HepG2 (cell line): ENCODE results near the gene SEC23IP. TPM values are rescaled to one million over a fixed set of nuclear protein-coding genes. Genes with fewer than 3 reads are reported as not detected.

ENCODE experiments used
- BORCS8-MEF2B ChIP-seq: sonication (generic); formaldehyde crosslinking; IDR thresholded peaks from 2 replicates; pipeline ENCODE4 v1.8.0; 2022; ENCODE audit warnings: mild to moderate bottlenecking, missing genetic modification reagents
- KDM5B ChIP-seq: sonication (generic); formaldehyde crosslinking; IDR thresholded peaks from 2 replicates; pipeline ENCODE4 v1.4.0; 2020; ENCODE audit warnings: missing genetic modification reagents, mild to moderate bottlenecking, borderline replicate concordance
- KLF16 ChIP-seq, 2 experiments: sonication (generic) in 1 of 2; formaldehyde crosslinking in 1 of 2; IDR thresholded peaks; 2 replicates each; pipeline versions ENCODE4 v1.6.1 to v1.8.0; 2016 to 2023; ENCODE audit warnings: missing genetic modification reagents in 2 of 2, missing compliant biosample characterization in 1 of 2
- MBD4 ChIP-seq: IDR thresholded peaks from 2 replicates; pipeline ENCODE4 v1.6.1; 2012; ENCODE audit warnings: low read length, inconsistent platforms, borderline replicate concordance
- PHB2 ChIP-seq: fragments of 450-650 bp; IDR thresholded peaks from 2 replicates; pipeline ENCODE4 v1.6.1; 2018; ENCODE audit not compliant: partially characterized antibody
- PHF21A ChIP-seq: sonication (generic); formaldehyde crosslinking; IDR thresholded peaks from 2 replicates; pipeline ENCODE4 v1.5.0; 2020; ENCODE audit warnings: mild to moderate bottlenecking, missing genetic modification reagents
- PHF5A ChIP-seq: IDR thresholded peaks from one replicate; pipeline ENCODE4 v1.6.1; 2018; ENCODE audit warnings: low read depth, missing genetic modification reagents; ENCODE audit not compliant: unreplicated experiment
- POGZ ChIP-seq: sonication (generic); formaldehyde crosslinking; IDR thresholded peaks from 2 replicates; pipeline ENCODE4 v1.4.0; 2020; ENCODE audit warnings: mild to moderate bottlenecking, missing genetic modification reagents
- SNAPC2 ChIP-seq: sonication (generic); formaldehyde crosslinking; IDR thresholded peaks from 2 replicates; pipeline ENCODE4 v1.8.1; 2022; ENCODE audit warnings: mild to moderate bottlenecking, missing genetic modification reagents
- SOX13 ChIP-seq, 3 experiments: fragments of 450-650 bp in 1 of 3; sonication (generic) in 1 of 3; formaldehyde crosslinking in 1 of 3; IDR thresholded peaks in 2 of 3; conservative IDR thresholded peaks in 1 of 3; 2 replicates each; pipeline versions ENCODE4 v1.5.0 to v1.6.1; 2016 to 2020; ENCODE audit warnings: antibody characterized with exemption in 1 of 3, mild to moderate bottlenecking in 1 of 3, missing compliant biosample characterization in 1 of 3, missing genetic modification reagents in 1 of 3, moderate library complexity in 1 of 3
- TCF12 ChIP-seq, 2 experiments: fragments of 450-650 bp in 1 of 2; sonication (generic) in 1 of 2; formaldehyde crosslinking in 1 of 2; IDR thresholded peaks; 2 replicates each; pipeline versions ENCODE4 v1.6.1 to v1.8.0; 2017 to 2022; ENCODE audit warnings: antibody characterized with exemption in 1 of 2, mild to moderate bottlenecking in 1 of 2, missing genetic modification reagents in 1 of 2, moderate library complexity in 1 of 2
- ZFP41 ChIP-seq: sonication (generic); formaldehyde crosslinking; IDR thresholded peaks from 2 replicates; pipeline ENCODE4 v1.4.0; 2020; ENCODE audit warnings: mild to moderate bottlenecking, missing genetic modification reagents, borderline replicate concordance
- ZNF205 ChIP-seq: IDR thresholded peaks from 2 replicates; pipeline ENCODE4 v1.6.1; 2018; ENCODE audit warnings: missing biosample characterization, missing genetic modification reagents
- ZNF550 ChIP-seq: sonication (generic); formaldehyde crosslinking; IDR thresholded peaks from 2 replicates; pipeline ENCODE4 v1.4.0; 2020; ENCODE audit warnings: mild to moderate bottlenecking, missing genetic modification reagents, borderline replicate concordance
- ZNF879 ChIP-seq: sonication (generic); formaldehyde crosslinking; IDR thresholded peaks from 2 replicates; pipeline ENCODE4 v1.8.1; 2023; ENCODE audit warnings: missing genetic modification reagents
- ZSCAN25 ChIP-seq: sonication (generic); formaldehyde crosslinking; IDR thresholded peaks from 2 replicates; pipeline ENCODE4 v1.8.0; 2022; ENCODE audit warnings: mild to moderate bottlenecking, missing genetic modification reagents
- polyA plus RNA-seq, 8 experiments: library from polyadenylated mRNA; depleted of rRNA in 3 of 8; stranded (reverse) in 7 of 8; unstranded in 1 of 8; fragments of >200 nt; fragmentation: Illumina TruSeq in 4 of 8; extraction: Trizol in 4 of 8; gene quantifications; 2 replicates each; pipeline versions ENCODE4 v1.2.1 to v1.2.3, GENCODE V29; 2011 to 2016; ENCODE audit warnings: low read depth in 4 of 8, missing spikeins in 1 of 8, mixed read lengths in 1 of 8; ENCODE audit not compliant: insufficient read depth in 1 of 8
- total RNA-seq, 5 experiments: library from RNA; depleted of rRNA; stranded (reverse); fragments of >200 nt; fragmentation: Illumina TruSeq; extraction: Trizol; gene quantifications; 2 replicates each; pipeline ENCODE4 v1.2.3, GENCODE V29; 2016; ENCODE audit warnings: low read depth in 1 of 5
- TF ChIP-seq, protein P1 (sequence below): sonication (generic); formaldehyde crosslinking; IDR thresholded peaks from 2 replicates; pipeline ENCODE4 v1.4.0; 2020; ENCODE audit warnings: mild to moderate bottlenecking, missing genetic modification reagents
- TF ChIP-seq, protein P2 (sequence below): sonication (generic); formaldehyde crosslinking; IDR thresholded peaks from 2 replicates; pipeline ENCODE4 v1.8.1; 2023; ENCODE audit warnings: mild to moderate bottlenecking, missing genetic modification reagents
- TF ChIP-seq, protein P3 (sequence below): sonication (generic); formaldehyde crosslinking; IDR thresholded peaks from 2 replicates; pipeline ENCODE4 v1.8.0; 2022; ENCODE audit warnings: missing genetic modification reagents, mild to moderate bottlenecking, inconsistent platforms, borderline replicate concordance
- TF ChIP-seq, protein P4 (sequence below): sonication (generic); formaldehyde crosslinking; IDR thresholded peaks from 2 replicates; pipeline ENCODE4 v1.8.0; 2022; ENCODE audit warnings: missing genetic modification reagents, mild to moderate bottlenecking, borderline replicate concordance
- TF ChIP-seq, protein P5 (sequence below): sonication (generic); formaldehyde crosslinking; IDR thresholded peaks from 2 replicates; pipeline ENCODE4 v1.4.0; 2020; ENCODE audit warnings: missing genetic modification reagents, borderline replicate concordance

Gene SEC23IP
- total and polyA plus RNA-seq, 2 of the 13 experiments (the other 11 are each of a cell fraction or from before 2014, with no cell fraction given) = 32.3 to 57.7 TPM

DNA sequence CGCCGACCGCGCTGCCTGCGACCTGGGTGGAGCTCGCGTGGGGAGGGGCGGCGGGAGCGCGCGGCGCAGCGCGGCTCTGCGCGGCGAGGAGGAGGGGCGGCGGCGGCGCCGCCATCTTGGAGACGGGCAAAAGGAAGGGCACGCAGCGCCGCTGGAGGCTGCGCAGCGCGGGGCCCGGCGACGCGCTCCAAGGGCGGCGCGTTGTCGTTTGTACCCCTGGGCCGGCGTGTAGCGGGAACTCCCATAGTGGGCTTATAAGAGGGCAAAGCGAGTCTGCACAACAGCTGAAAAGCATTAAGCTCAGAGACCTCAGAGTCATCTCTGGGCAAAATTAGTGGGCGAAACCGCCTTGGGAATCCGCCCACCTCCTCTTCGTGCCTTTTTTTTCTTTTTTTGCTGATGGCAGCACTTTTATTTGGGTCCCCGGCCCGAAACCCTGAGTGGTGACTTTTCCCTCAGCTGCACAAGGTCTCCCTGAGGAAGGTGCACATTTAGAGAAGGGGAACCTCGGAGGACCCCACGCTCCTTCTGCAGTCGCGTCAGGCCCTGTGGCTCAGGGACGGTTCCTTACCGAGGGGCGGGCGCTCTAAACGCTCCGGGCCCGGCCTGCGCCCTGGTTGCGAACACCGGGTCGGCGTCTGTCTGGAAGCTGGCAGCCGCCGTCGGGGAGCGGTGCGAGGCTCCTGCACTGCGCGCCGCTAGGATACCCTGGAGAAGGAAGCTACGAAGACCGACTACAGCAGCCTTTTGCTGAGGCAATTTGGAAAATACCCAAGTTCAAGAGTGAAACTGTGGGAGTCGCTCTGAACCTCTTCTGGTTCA, 19.5 kb upstream of the SEC23IP start (continued):
- TF ChIP-seq KDM5B (CRISPR knock-in tag) (peak; percentile 59; the same call in 1 of the 2 replicates), SNAPC2 (CRISPR knock-in tag) (no peak), MBD4 (no peak), PHB2 (no peak), PHF5A (no peak), ZSCAN25 (CRISPR knock-in tag) (peak; percentile 20; the same call in 1 of the 2 replicates), SOX13 (IDR thresholded peaks at IDR 0.05) (no peak), SOX13 (CRISPR knock-in tag; conservative IDR thresholded peaks at IDR 0.05 in 1 of 2, IDR thresholded peaks at IDR 0.05 in 1 of 2) (no peak; a peak in 1 of 4 replicates), POGZ (CRISPR knock-in tag) (no peak), ZNF205 (CRISPR knock-in tag) (no peak), TCF12 (IDR thresholded peaks at IDR 0.05) (no peak), TCF12 (CRISPR knock-in tag; IDR thresholded peaks at IDR 0.05) (no peak), BORCS8-MEF2B (CRISPR knock-in tag) (peak; percentile 53; the same call in 1 of the 2 replicates), ZFP41 (CRISPR knock-in tag) (no peak), ZNF879 (no peak), KLF16 (CRISPR knock-in tag; IDR thresholded peaks at IDR 0.05) (peak in 1 of 2 experiments; percentile 74; a peak in 2 of 4 replicates), PHF21A (no peak), ZNF550 (CRISPR knock-in tag) (no peak)
- TF ChIP-seq, protein P1, sequence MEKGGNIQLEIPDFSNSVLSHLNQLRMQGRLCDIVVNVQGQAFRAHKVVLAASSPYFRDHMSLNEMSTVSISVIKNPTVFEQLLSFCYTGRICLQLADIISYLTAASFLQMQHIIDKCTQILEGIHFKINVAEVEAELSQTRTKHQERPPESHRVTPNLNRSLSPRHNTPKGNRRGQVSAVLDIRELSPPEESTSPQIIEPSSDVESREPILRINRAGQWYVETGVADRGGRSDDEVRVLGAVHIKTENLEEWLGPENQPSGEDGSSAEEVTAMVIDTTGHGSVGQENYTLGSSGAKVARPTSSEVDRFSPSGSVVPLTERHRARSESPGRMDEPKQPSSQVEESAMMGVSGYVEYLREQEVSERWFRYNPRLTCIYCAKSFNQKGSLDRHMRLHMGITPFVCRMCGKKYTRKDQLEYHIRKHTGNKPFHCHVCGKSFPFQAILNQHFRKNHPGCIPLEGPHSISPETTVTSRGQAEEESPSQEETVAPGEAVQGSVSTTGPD = no peak
- TF ChIP-seq, protein P2, sequence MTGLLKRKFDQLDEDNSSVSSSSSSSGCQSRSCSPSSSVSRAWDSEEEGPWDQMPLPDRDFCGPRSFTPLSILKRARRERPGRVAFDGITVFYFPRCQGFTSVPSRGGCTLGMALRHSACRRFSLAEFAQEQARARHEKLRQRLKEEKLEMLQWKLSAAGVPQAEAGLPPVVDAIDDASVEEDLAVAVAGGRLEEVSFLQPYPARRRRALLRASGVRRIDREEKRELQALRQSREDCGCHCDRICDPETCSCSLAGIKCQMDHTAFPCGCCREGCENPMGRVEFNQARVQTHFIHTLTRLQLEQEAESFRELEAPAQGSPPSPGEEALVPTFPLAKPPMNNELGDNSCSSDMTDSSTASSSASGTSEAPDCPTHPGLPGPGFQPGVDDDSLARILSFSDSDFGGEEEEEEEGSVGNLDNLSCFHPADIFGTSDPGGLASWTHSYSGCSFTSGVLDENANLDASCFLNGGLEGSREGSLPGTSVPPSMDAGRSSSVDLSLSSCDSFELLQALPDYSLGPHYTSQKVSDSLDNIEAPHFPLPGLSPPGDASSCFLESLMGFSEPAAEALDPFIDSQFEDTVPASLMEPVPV (CRISPR knock-in tag) = no peak
- TF ChIP-seq, protein P3, sequence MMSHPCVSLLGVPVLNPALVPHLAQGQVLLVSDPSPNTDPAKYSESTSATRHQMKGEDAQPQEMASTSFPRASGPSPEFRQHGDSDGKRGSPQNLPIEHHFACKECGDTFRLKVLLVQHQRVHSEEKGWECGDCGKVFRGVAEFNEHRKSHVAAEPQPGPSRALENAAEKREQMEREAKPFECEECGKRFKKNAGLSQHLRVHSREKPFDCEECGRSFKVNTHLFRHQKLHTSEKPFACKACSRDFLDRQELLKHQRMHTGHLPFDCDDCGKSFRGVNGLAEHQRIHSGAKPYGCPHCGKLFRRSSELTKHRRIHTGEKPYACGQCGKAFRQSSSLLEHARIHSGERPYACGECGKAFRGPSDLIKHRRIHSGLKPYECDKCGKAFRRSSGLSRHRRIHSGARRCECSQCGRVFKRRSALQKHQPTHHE (CRISPR knock-in tag) = no peak; the same call in 1 of the 2 replicates
- TF ChIP-seq, protein P4, sequence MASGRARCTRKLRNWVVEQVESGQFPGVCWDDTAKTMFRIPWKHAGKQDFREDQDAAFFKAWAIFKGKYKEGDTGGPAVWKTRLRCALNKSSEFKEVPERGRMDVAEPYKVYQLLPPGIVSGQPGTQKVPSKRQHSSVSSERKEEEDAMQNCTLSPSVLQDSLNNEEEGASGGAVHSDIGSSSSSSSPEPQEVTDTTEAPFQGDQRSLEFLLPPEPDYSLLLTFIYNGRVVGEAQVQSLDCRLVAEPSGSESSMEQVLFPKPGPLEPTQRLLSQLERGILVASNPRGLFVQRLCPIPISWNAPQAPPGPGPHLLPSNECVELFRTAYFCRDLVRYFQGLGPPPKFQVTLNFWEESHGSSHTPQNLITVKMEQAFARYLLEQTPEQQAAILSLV (CRISPR knock-in tag) = no peak
- TF ChIP-seq, protein P5, sequence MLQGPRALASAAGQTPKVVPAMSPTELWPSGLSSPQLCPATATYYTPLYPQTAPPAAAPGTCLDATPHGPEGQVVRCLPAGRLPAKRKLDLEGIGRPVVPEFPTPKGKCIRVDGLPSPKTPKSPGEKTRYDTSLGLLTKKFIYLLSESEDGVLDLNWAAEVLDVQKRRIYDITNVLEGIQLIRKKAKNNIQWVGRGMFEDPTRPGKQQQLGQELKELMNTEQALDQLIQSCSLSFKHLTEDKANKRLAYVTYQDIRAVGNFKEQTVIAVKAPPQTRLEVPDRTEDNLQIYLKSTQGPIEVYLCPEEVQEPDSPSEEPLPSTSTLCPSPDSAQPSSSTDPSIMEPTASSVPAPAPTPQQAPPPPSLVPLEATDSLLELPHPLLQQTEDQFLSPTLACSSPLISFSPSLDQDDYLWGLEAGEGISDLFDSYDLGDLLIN (CRISPR knock-in tag) = no peak
